ENCODE data around the gene HNRNPF. TPM values are rescaled to one million over a fixed set of nuclear protein-coding genes. Genes with fewer than 3 reads are reported as not detected.

The HNRNPF gene
- polyA plus RNA-seq, 2 of the 4 experiments (the other 2 are of a cell fraction): 228 to 271 TPM

GRCh38 chr10:43420369-43421200, 11.6 kb upstream of the HNRNPF start (continued):
- no peak; the same call in 1 of the 2 replicates for TF ChIP-seq PHF8 (IDR thresholded peaks at IDR 0.05; ENCODE audit: borderline replicate concordance, low read depth)
- TF ChIP-seq MAZ (IDR thresholded peaks at IDR 0.05; ENCODE audit: borderline replicate concordance, low read depth, low read length): no peak
- peak; percentile 62 for TF ChIP-seq USF2 (IDR thresholded peaks at IDR 0.05)
- peak; percentile 88 for TF ChIP-seq NPAS2 (CRISPR knock-in tag; IDR thresholded peaks at IDR 0.05; ENCODE audit: borderline replicate concordance)
- TF ChIP-seq PBX3 (IDR thresholded peaks at IDR 0.05): no peak
- TF ChIP-seq RFX5 (IDR thresholded peaks at IDR 0.05): no peak
- no peak for TF ChIP-seq NFE2L2 (conservative IDR thresholded peaks at IDR 0.05; ENCODE audit: low read length)
- no peak for TF ChIP-seq ZNF302 (CRISPR knock-in tag; IDR thresholded peaks at IDR 0.05)
- no peak for TF ChIP-seq CHD2 (IDR thresholded peaks at IDR 0.05; ENCODE audit: low read length, partially characterized antibody)
- no peak for TF ChIP-seq RARB (CRISPR knock-in tag; IDR thresholded peaks at IDR 0.05)
- TF ChIP-seq POLR2AphosphoS2 (conservative IDR thresholded peaks at IDR 0.05; ENCODE audit: low read length): no peak
- TF ChIP-seq HOXB5 (CRISPR knock-in tag; IDR thresholded peaks at IDR 0.05): no peak; the same call in 1 of the 2 replicates
- TF ChIP-seq HEYL (CRISPR knock-in tag; IDR thresholded peaks at IDR 0.05): no peak
- no peak for TF ChIP-seq CBX2 (IDR thresholded peaks at IDR 0.05; ENCODE audit: borderline replicate concordance, low read depth)
- no peak for TF ChIP-seq CBX8 (IDR thresholded peaks at IDR 0.05)
- no peak for TF ChIP-seq FOSL2 (IDR thresholded peaks at IDR 0.05)
- no peak for TF ChIP-seq FOSL2 (CRISPR knock-in tag; IDR thresholded peaks at IDR 0.05)
- TF ChIP-seq KDM1A (IDR thresholded peaks at IDR 0.05; ENCODE audit: low read depth): no peak
- TF ChIP-seq GATA3 (IDR thresholded peaks at IDR 0.05; ENCODE audit: borderline replicate concordance): no peak
- TF ChIP-seq CEBPB (IDR thresholded peaks at IDR 0.05): peak; percentile 88 to 97
- peak; percentile 87 for TF ChIP-seq MAFK (IDR thresholded peaks at IDR 0.05; ENCODE audit: partially characterized antibody)
- peak; percentile 35; the same call in 1 of the 2 replicates for TF ChIP-seq POLR2A (IDR thresholded peaks at IDR 0.05; ENCODE audit: low read length)
- TF ChIP-seq SMC3 (IDR thresholded peaks at IDR 0.05): 0 out of 3 replicates have a peak, but pooled peaks have one; percentile 27
- no peak for TF ChIP-seq JUNB (IDR thresholded peaks at IDR 0.05)
- 0 out of 3 replicates have a peak, but pooled peaks have one; percentile 77 for TF ChIP-seq BCL3 (IDR thresholded peaks at IDR 0.05)
- TF ChIP-seq ELK1 (IDR thresholded peaks at IDR 0.05; ENCODE audit: low read depth, low read length): no peak
- TF ChIP-seq EP300 (IDR thresholded peaks at IDR 0.05): no peak
- no peak for TF ChIP-seq TFCP2L1 (CRISPR knock-in tag; IDR thresholded peaks at IDR 0.05)
- no peak; the same call in 1 of the 2 replicates for TF ChIP-seq ZSCAN20 (CRISPR knock-in tag; IDR thresholded peaks at IDR 0.05)
- TF ChIP-seq MAX (IDR thresholded peaks at IDR 0.05): peak; percentile 98
- TF ChIP-seq SREBF2 (IDR thresholded peaks at IDR 0.05): no peak
- no peak for TF ChIP-seq KDM5A (IDR thresholded peaks at IDR 0.05)
- TF ChIP-seq NR3C1 (IDR thresholded peaks at IDR 0.05): no peak
- no peak; the same call in 1 of the 2 replicates for TF ChIP-seq EHF (CRISPR knock-in tag; IDR thresholded peaks at IDR 0.05)
- TF ChIP-seq HMGXB4 (CRISPR knock-in tag; IDR thresholded peaks at IDR 0.05; ENCODE audit: borderline replicate concordance): no peak
- TF ChIP-seq FOSB (CRISPR knock-in tag; IDR thresholded peaks at IDR 0.05): no peak
- TF ChIP-seq ZFP36 (IDR thresholded peaks at IDR 0.05; ENCODE audit: borderline replicate concordance, partially characterized antibody): no peak
- TF ChIP-seq RCOR1 (IDR thresholded peaks at IDR 0.05; ENCODE audit: low read depth, low read length): no peak

Data from A549 (cell line).